Glutamatergic neuron (in vitro differentiated cells): ENCODE data around the gene NSD1. TPM values are rescaled to one million over a fixed set of nuclear protein-coding genes. Genes with fewer than 3 reads are reported as not detected.

Experiments
- DNase-seq: peaks from one replicate; pipeline ENCODE4 v3.0.0; 2022
- H3K27ac Mint-ChIP-seq: one replicate; pipeline ENCODE4 v1.8.0; 2020; ENCODE audit warnings: mild to moderate bottlenecking, mixed read lengths, inconsistent platforms; ENCODE audit not compliant: unreplicated experiment
- H3K27me3 Mint-ChIP-seq: one replicate; pipeline ENCODE4 v1.8.0; 2020; ENCODE audit warnings: mild to moderate bottlenecking, moderate library complexity, mixed read lengths, inconsistent platforms; ENCODE audit not compliant: unreplicated experiment
- H3K36me3 Mint-ChIP-seq: one replicate; pipeline ENCODE4 v1.8.0; 2020; ENCODE audit warnings: mild to moderate bottlenecking, mixed read lengths, inconsistent platforms; ENCODE audit not compliant: unreplicated experiment
- H3K4me1 Mint-ChIP-seq: one replicate; pipeline ENCODE4 v1.8.0; 2020; ENCODE audit warnings: mild to moderate bottlenecking, low read depth, mixed read lengths, inconsistent platforms; ENCODE audit not compliant: unreplicated experiment
- H3K4me3 Mint-ChIP-seq: one replicate; pipeline ENCODE4 v1.8.0; 2020; ENCODE audit warnings: mild to moderate bottlenecking, mixed read lengths, inconsistent platforms; ENCODE audit not compliant: unreplicated experiment
- H3K9me3 Mint-ChIP-seq: one replicate; pipeline ENCODE4 v1.8.0; 2020; ENCODE audit warnings: mild to moderate bottlenecking, moderate library complexity, mixed read lengths, inconsistent platforms; ENCODE audit not compliant: unreplicated experiment
- total RNA-seq: library from RNA; stranded (reverse); fragmentation: NEBNext Ultra II Directional; extraction: Animal tissue kit (Norgen Biotek cat#: 25700); gene quantifications from one replicate; pipeline ENCODE4 v1.2.1, GENCODE V29; 2021; ENCODE audit not compliant: unreplicated experiment
- TF ChIP-seq, protein P1 (sequence below): fragments of 200-600 bp; sonication (generic); IDR thresholded peaks from one replicate; pipeline ENCODE4 v1.5.0; 2021; ENCODE audit not compliant: partially characterized antibody, unreplicated experiment

Gene NSD1
- total RNA-seq, 1 donor from 2014 or later: 151 TPM

DNA sequence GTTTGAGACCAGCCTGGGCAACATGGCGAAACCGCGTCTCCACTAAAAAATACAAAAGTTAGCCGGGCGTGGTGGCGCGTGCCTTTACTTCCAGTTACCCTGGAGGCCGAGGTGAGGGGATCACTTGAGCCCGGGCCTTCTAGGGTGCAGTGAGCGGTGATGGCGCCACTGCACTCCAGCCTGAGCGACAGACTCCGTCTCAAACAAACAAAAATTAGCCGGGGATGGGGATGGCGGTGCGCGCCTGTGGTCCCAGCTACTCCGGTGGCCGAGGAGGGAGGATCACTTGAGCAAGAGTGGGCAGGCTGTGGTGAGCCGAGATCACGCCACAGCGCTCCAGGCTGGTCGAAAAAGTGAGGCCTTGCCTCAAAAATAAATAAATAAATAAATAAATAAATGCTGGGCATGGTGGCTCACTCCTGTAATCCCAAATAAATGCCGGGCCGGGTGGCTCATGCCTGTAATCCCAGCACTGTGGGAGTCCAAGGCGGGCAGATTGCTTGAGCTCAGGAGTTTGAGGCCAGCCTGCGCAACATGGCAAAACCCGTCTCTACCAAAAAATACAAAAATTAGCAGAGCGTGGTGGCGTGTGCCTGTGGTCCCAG, 16.0 kb upstream of the NSD1 start:
- peaks cover 5% of the 10 kb centered on the region for H3K9me3 Mint-ChIP-seq
- H3K36me3 Mint-ChIP-seq: peaks cover 2% of the 10 kb centered on the region
- H3K4me1 Mint-ChIP-seq: peaks cover 3% of the 10 kb centered on the region
- H3K27ac Mint-ChIP-seq: no peak overlapping the region
- peaks cover 8% of the 10 kb centered on the region for H3K27me3 Mint-ChIP-seq
- H3K4me3 Mint-ChIP-seq: no peak overlapping the region
- TF ChIP-seq, protein P1, sequence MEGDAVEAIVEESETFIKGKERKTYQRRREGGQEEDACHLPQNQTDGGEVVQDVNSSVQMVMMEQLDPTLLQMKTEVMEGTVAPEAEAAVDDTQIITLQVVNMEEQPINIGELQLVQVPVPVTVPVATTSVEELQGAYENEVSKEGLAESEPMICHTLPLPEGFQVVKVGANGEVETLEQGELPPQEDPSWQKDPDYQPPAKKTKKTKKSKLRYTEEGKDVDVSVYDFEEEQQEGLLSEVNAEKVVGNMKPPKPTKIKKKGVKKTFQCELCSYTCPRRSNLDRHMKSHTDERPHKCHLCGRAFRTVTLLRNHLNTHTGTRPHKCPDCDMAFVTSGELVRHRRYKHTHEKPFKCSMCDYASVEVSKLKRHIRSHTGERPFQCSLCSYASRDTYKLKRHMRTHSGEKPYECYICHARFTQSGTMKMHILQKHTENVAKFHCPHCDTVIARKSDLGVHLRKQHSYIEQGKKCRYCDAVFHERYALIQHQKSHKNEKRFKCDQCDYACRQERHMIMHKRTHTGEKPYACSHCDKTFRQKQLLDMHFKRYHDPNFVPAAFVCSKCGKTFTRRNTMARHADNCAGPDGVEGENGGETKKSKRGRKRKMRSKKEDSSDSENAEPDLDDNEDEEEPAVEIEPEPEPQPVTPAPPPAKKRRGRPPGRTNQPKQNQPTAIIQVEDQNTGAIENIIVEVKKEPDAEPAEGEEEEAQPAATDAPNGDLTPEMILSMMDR: no peak
- no peak for DNase-seq

DNA sequence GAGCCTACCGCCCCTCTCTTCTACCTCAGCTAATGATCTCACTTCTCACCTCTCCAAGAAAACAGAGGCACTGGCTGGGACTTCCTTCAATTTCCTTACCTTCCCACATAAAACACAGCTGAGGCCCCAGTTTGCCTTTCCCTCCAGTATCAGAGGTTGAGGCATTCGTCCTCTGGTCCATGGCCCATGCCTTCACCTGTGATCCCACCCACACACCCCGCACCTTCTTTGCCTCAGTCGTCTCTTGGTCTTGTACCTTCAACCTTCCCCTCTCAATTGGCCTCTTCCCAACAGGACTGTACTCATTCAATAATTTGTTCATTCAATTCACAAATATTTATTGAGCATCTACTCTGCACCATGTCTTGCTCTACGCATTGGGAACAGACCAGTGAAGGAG, 11.0 kb upstream of the NSD1 start:
- TF ChIP-seq, protein P1: no peak
- no peak for DNase-seq
- Mint-ChIP-seq H3K27me3 (peaks cover 4% of the 10 kb centered on the region), H3K9me3 (no peaks in the 10 kb centered on the region), H3K27ac (no peak overlapping the region), H3K4me1 (no peaks in the 10 kb centered on the region), H3K4me3 (no peak overlapping the region), H3K36me3 (peaks cover 5% of the 10 kb centered on the region)

DNA sequence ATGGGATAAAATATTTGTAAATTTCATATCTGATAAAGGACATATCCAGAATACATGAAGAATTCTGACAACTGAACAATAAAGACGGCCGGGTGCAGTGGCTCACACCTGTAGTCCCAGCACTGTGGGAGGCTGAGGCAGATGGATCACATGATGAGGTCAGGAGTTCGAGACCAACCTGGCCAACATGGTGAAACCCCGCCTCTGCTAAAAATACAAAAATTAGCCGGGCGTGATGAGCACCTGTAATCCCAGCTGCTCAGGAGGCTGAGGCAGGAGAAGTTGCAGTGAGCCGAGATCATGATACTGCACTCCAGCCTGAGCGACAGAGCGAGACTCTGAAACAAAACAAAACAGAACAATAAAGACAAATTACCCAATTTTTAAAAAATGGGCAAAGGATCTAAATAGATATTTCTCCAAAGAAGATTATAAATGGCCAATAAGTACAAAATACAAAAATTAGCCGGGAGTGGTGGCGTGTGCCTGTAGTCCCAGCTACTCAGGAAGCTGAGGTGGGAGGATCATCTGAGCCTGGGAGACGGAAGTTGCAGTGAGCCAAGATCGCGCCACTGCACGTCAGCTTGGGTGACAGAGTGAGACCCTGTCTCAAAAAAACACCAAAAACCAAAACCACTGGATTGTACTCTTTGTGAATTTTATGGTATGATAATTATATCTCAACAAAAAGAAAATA, 9.6 kb upstream of the NSD1 start:
- no peak overlapping the region for H3K4me3 Mint-ChIP-seq
- TF ChIP-seq, protein P1: no peak
- H3K9me3 Mint-ChIP-seq: no peaks in the 10 kb centered on the region
- peaks cover 5% of the 10 kb centered on the region for H3K36me3 Mint-ChIP-seq
- H3K4me1 Mint-ChIP-seq: no peaks in the 10 kb centered on the region
- H3K27ac Mint-ChIP-seq: no peak overlapping the region
- no peak for DNase-seq
- peaks cover 1% of the 10 kb centered on the region for H3K27me3 Mint-ChIP-seq

DNA sequence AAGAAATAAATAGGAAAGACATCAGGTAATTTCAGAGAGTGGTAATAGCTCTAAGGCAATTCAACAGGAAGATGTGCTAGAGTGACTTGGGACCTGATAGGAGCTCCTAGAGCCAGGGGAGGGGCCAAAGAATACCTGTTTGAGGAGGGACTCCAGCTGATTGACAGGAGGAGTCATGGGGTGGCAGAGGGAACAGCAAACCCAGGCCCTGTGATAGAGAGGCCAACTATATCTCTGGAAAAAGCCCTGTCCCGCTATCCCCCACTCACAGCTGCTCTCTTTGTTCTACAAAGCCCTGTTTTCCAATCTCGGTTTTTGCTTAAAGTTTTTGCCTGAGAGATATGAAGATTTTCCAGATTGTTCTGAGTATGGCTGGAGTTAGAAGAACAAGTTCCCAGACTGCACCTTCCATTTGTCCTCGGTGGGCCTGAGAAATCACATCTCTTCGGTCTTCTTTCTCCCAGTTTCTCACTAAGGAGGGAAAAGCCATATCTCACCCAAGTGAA, 9.0 kb upstream of the NSD1 start:
- H3K4me3 Mint-ChIP-seq: no peak overlapping the region
- H3K9me3 Mint-ChIP-seq: no peaks in the 10 kb centered on the region
- no peak for DNase-seq
- TF ChIP-seq, protein P1: no peak
- H3K27me3 Mint-ChIP-seq: peaks cover 3% of the 10 kb centered on the region
- no peaks in the 10 kb centered on the region for H3K4me1 Mint-ChIP-seq
- no peak overlapping the region for H3K27ac Mint-ChIP-seq
- H3K36me3 Mint-ChIP-seq: peaks cover 5% of the 10 kb centered on the region

DNA sequence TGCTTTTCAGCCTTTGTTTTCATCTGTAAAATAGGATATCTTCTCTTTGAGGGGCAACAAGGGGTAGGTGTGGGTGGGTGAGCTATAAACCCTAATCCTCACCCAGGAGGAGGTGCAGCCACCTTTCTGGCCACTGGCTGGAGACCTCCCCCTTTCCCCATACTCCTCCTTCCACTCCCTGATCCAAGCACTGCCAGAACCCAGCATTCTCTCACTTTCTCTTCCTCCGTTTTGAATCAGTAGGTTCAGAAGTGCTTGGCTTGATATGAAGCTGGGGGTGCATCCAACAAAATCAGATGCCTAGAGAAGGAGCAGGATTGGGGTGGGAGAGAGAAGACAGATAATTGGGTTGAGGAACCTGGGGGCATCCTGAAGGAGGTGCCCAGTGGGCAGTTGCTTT, 6.8 kb upstream of the NSD1 start:
- Mint-ChIP-seq H3K4me3 (no peak overlapping the region), H3K4me1 (peaks cover 6% of the 10 kb centered on the region), H3K9me3 (peaks cover 5% of the 10 kb centered on the region), H3K27me3 (peaks cover 12% of the 10 kb centered on the region), H3K36me3 (peaks cover 5% of the 10 kb centered on the region), H3K27ac (no peak overlapping the region)
- TF ChIP-seq, protein P1: no peak
- DNase-seq: no peak
